SK-N-MC (cell line): ENCODE results near the gene CLEC16A.

Experiments
- EZH2 ChIP-seq: fragments of 200-600 bp; sonication (generic); IDR thresholded peaks from one replicate; pipeline ENCODE4 v1.6.1; 2017; ENCODE audit warnings: antibody characterized with exemption
- FOXP2 ChIP-seq: optimal IDR thresholded peaks from 2 replicates; pipeline ENCODE3; 2011; ENCODE audit warnings: mild to moderate bottlenecking, moderate library complexity; ENCODE audit not compliant: insufficient read depth; ENCODE audit errors: extremely low read length, control extremely low read depth
- POLR2AphosphoS5 ChIP-seq: IDR thresholded peaks from 2 replicates; pipeline ENCODE4 v1.6.1; 2012; ENCODE audit warnings: mild to moderate bottlenecking, low read depth, low read length, borderline replicate concordance

- no peak for TF ChIP-seq POLR2AphosphoS5
- no peak for TF ChIP-seq EZH2
- TF ChIP-seq FOXP2, result no peak
Observed at GRCh38 chr16:11082860-11083388, 138.6 kb downstream of the CLEC16A start.
